Loucy (cell line): Measurements from ENCODE around the gene ATF6.
"Not testable (repeated sequence)": the region's sequence is repeated elsewhere in the genome, so short reads cannot be mapped to it uniquely, and the experiment has no call there.

Experiments
- H2AFZ ChIP-seq: fragments of 200-600 bp; sonication (generic); 2 replicates; pipeline ENCODE4 v1.6.0; 2016; ENCODE audit warnings: antibody characterized with exemption, mild to moderate bottlenecking, low read length, moderate library complexity
- H3F3A ChIP-seq: fragments of 200-600 bp; 2 replicates; pipeline ENCODE4 v1.6.0; 2016; ENCODE audit warnings: antibody characterized with exemption, low read depth, mild to moderate bottlenecking
- H3K27me3 ChIP-seq: fragments of 200-600 bp; sonication (generic); 2 replicates; pipeline ENCODE4 v1.6.1; 2014; ENCODE audit warnings: low read length, mild to moderate bottlenecking; ENCODE audit not compliant: insufficient read depth, poor library complexity, severe bottlenecking
- H3K36me3 ChIP-seq: fragments of 200-600 bp; sonication (generic); 2 replicates; pipeline ENCODE4 v1.6.1; 2016; ENCODE audit warnings: low read length; ENCODE audit not compliant: insufficient read depth
- H3K4me1 ChIP-seq: fragments of 200-600 bp; sonication (generic); 2 replicates; pipeline ENCODE4 v1.5.1; 2014; ENCODE audit warnings: low read length, mild to moderate bottlenecking; ENCODE audit not compliant: insufficient read depth, poor library complexity, severe bottlenecking
- H3K4me2 ChIP-seq: fragments of 200-600 bp; sonication (generic); 2 replicates; pipeline ENCODE4 v1.6.0; 2014; ENCODE audit warnings: antibody characterized with exemption, low read length, low read depth, mild to moderate bottlenecking; ENCODE audit not compliant: poor library complexity, severe bottlenecking
- H3K4me3 ChIP-seq: fragments of 200-600 bp; sonication (generic); 2 replicates; pipeline ENCODE4 v1.5.1; 2014; ENCODE audit warnings: low read length, mild to moderate bottlenecking, mixed read lengths; ENCODE audit not compliant: poor library complexity, severe bottlenecking
- H3K79me2 ChIP-seq: fragments of 200-600 bp; sonication (generic); 2 replicates; pipeline ENCODE4 v1.6.1; 2014; ENCODE audit warnings: low read length; ENCODE audit not compliant: insufficient read depth
- H3K9ac ChIP-seq: fragments of 200-600 bp; sonication (generic); 2 replicates; pipeline ENCODE4 v1.6.0; 2014; ENCODE audit warnings: mild to moderate bottlenecking, low read depth, low read length, moderate library complexity; ENCODE audit not compliant: poor library complexity, severe bottlenecking
- H3K9me2 ChIP-seq: fragments of 200-600 bp; sonication (generic); replicated peaks from 2 replicates; pipeline ENCODE4 v1.6.1; 2016; ENCODE audit warnings: low read depth, low read length, mixed read lengths
- H3K9me3 ChIP-seq: fragments of 200-600 bp; sonication (generic); 2 replicates; pipeline ENCODE4 v1.6.1; 2014; ENCODE audit warnings: mild to moderate bottlenecking, antibody characterized with exemption, low read length, low read depth; ENCODE audit not compliant: insufficient read depth
- H4K20me1 ChIP-seq: fragments of 200-600 bp; sonication (generic); 2 replicates; pipeline ENCODE4 v1.6.0; 2014; ENCODE audit warnings: antibody characterized with exemption, low read length, mild to moderate bottlenecking; ENCODE audit not compliant: insufficient read depth, poor library complexity, severe bottlenecking
- CTCF ChIP-seq: fragments of 200-600 bp; sonication (generic); conservative IDR thresholded peaks from 2 replicates; pipeline ENCODE4 v1.5.1; 2014; ENCODE audit warnings: mild to moderate bottlenecking, antibody characterized with exemption, low read length
- EZH2phosphoT487 ChIP-seq: fragments of 200-600 bp; IDR thresholded peaks from 2 replicates; pipeline ENCODE4 v1.6.1; 2018; ENCODE audit warnings: antibody characterized with exemption, mild to moderate bottlenecking, moderate library complexity, borderline replicate concordance

ATF6 gene

GRCh38 chr1:161805399-161806197 lies 39.5 kb downstream of the ATF6 start:
- H3K79me2 ChIP-seq: peaks cover 9% of the 10 kb centered on the region; the same call in 1 of the 2 replicates
- H3F3A ChIP-seq: no peaks in the 10 kb centered on the region; the same call in 1 of the 2 replicates
- no peak overlapping the region for H3K4me3 ChIP-seq
- peaks cover 6% of the 10 kb centered on the region for H3K4me1 ChIP-seq
- H3K4me2 ChIP-seq: no peak overlapping the region
- no peaks in the 10 kb centered on the region for H4K20me1 ChIP-seq
- H3K36me3 ChIP-seq: peaks cover 62% of the 10 kb centered on the region
- H3K9me3 ChIP-seq: peaks cover 8% of the 10 kb centered on the region; the same call in 1 of the 2 replicates
- H2AFZ ChIP-seq: no peak overlapping the region
- no peaks in the 10 kb centered on the region for H3K27me3 ChIP-seq
- no peak overlapping the region for H3K9ac ChIP-seq
- no peaks in the 10 kb centered on the region for H3K9me2 ChIP-seq
- TF ChIP-seq EZH2phosphoT487 (no peak), CTCF (no peak)

- H2AFZ ChIP-seq, H3K27me3 ChIP-seq, H3K9me2 ChIP-seq, H3K4me3 ChIP-seq, H3F3A ChIP-seq, H4K20me1 ChIP-seq, H3K4me2 ChIP-seq, H3K4me1 ChIP-seq, H3K9ac ChIP-seq: not testable (repeated sequence)
- H3K36me3 ChIP-seq: peaks cover 49% of the 10 kb centered on the region
- peaks cover 12% of the 10 kb centered on the region; the same call in 1 of the 2 replicates for H3K9me3 ChIP-seq
- peaks cover 23% of the 10 kb centered on the region for H3K79me2 ChIP-seq
Observed at GRCh38 chr1:161809202-161809601, 43.1 kb downstream of the ATF6 start.

GRCh38 chr1:161809656-161810055 lies 43.5 kb downstream of the ATF6 start:
- H3K4me2 ChIP-seq, H3K9ac ChIP-seq, H3F3A ChIP-seq, H3K4me1 ChIP-seq, H2AFZ ChIP-seq, H3K9me2 ChIP-seq, H4K20me1 ChIP-seq, H3K4me3 ChIP-seq, H3K27me3 ChIP-seq: not testable (repeated sequence)
- H3K36me3 ChIP-seq: peaks cover 47% of the 10 kb centered on the region
- peaks cover 23% of the 10 kb centered on the region for H3K79me2 ChIP-seq
- peaks cover 12% of the 10 kb centered on the region; the same call in 1 of the 2 replicates for H3K9me3 ChIP-seq

GRCh38 chr1:161810780-161811179 lies 44.7 kb downstream of the ATF6 start:
- Histone ChIP-seq H3K4me3 (no peak overlapping the region), H3K4me2 (no peak overlapping the region), H4K20me1 (no peaks in the 10 kb centered on the region), H2AFZ (no peak overlapping the region), H3K4me1 (peaks cover 6% of the 10 kb centered on the region), H3K9me3 (peaks cover 12% of the 10 kb centered on the region; the same call in 1 of the 2 replicates), H3K36me3 (peaks cover 45% of the 10 kb centered on the region), H3F3A (no peaks in the 10 kb centered on the region; the same call in 1 of the 2 replicates), H3K79me2 (peaks cover 23% of the 10 kb centered on the region), H3K27me3 (no peaks in the 10 kb centered on the region), H3K9me2 (no peaks in the 10 kb centered on the region), H3K9ac (no peak overlapping the region)
- TF ChIP-seq CTCF (no peak), EZH2phosphoT487 (no peak)
